ENCODE results near the gene ARHGAP31. TPM values are rescaled to one million over a fixed set of nuclear protein-coding genes. Genes with fewer than 3 reads are reported as not detected.

ARHGAP31 gene
- polyA plus RNA-seq, 3 donors = 10.6 to 14.4 (median 14.2) TPM

- no peak for DNase-seq (ENCODE audit: extremely low read depth in 1 of 11, low read depth in 9 of 11, low spot score in 4 of 11)
These were observed 109.0 kb downstream of the ARHGAP31 start for GRCh38 chr3:119403201-119403600.

GRCh38 chr3:119405315-119405714 is 111.1 kb downstream of the ARHGAP31 start:
- DNase-seq (ENCODE audit: extremely low read depth in 1 of 11, low read depth in 9 of 11, low spot score in 4 of 11) = no peak

- no peak for DNase-seq (ENCODE audit: extremely low read depth in 1 of 11, low read depth in 9 of 11, low spot score in 4 of 11)
These were observed 114.2 kb downstream of the ARHGAP31 start for GRCh38 chr3:119408243-119408950.

GRCh38 chr3:119409844-119410243 is 115.7 kb downstream of the ARHGAP31 start:
- DNase-seq (ENCODE audit: extremely low read depth in 1 of 11, low read depth in 9 of 11, low spot score in 4 of 11) = no peak

GRCh38 chr3:119413603-119414280 is 119.6 kb downstream of the ARHGAP31 start:
- DNase-seq (ENCODE audit: extremely low read depth in 1 of 11, low read depth in 9 of 11, low spot score in 4 of 11) = no peak

GRCh38 chr3:119416873-119417272 is 122.7 kb downstream of the ARHGAP31 start:
- no peak for DNase-seq (ENCODE audit: extremely low read depth in 1 of 11, low read depth in 9 of 11, low spot score in 4 of 11)

GRCh38 chr3:119417771-119418512 is 123.8 kb downstream of the ARHGAP31 start:
- DNase-seq (ENCODE audit: extremely low read depth in 1 of 11, low read depth in 9 of 11, low spot score in 4 of 11) = no peak

- DNase-seq (ENCODE audit: extremely low read depth in 1 of 11, low read depth in 9 of 11, low spot score in 4 of 11) = no peak
These were observed 124.5 kb downstream of the ARHGAP31 start for GRCh38 chr3:119418641-119419040.

- no peak for DNase-seq (ENCODE audit: extremely low read depth in 1 of 11, low read depth in 9 of 11, low spot score in 4 of 11)
These were observed 126.0 kb downstream of the ARHGAP31 start for GRCh38 chr3:119420196-119420595.

GRCh38 chr3:119427669-119428068 is 133.5 kb downstream of the ARHGAP31 start:
- DNase-seq (ENCODE audit: extremely low read depth in 1 of 11, low read depth in 9 of 11, low spot score in 4 of 11) = peak in 5 of 11 donors; percentile 3 to 12 (median 8)

GRCh38 chr3:119428538-119428937 is 134.4 kb downstream of the ARHGAP31 start:
- no peak for DNase-seq (ENCODE audit: extremely low read depth in 1 of 11, low read depth in 9 of 11, low spot score in 4 of 11)

GRCh38 chr3:119433613-119434325 is 139.6 kb downstream of the ARHGAP31 start:
- no peak for DNase-seq (ENCODE audit: extremely low read depth in 1 of 11, low read depth in 9 of 11, low spot score in 4 of 11)

GRCh38 chr3:119434703-119435102 is 140.5 kb downstream of the ARHGAP31 start:
- DNase-seq (ENCODE audit: extremely low read depth in 1 of 11, low read depth in 9 of 11, low spot score in 4 of 11) = no peak

- no peak for DNase-seq (ENCODE audit: extremely low read depth in 1 of 11, low read depth in 9 of 11, low spot score in 4 of 11)
These were observed 142.8 kb downstream of the ARHGAP31 start for GRCh38 chr3:119436977-119437376.

- no peak for DNase-seq (ENCODE audit: extremely low read depth in 1 of 11, low read depth in 9 of 11, low spot score in 4 of 11)
These were observed 143.6 kb downstream of the ARHGAP31 start for GRCh38 chr3:119437691-119438258.

GRCh38 chr3:119443179-119443578 is 149.0 kb downstream of the ARHGAP31 start:
- no peak for DNase-seq (ENCODE audit: extremely low read depth in 1 of 11, low read depth in 9 of 11, low spot score in 4 of 11)

GRCh38 chr3:119444590-119444989 is 150.4 kb downstream of the ARHGAP31 start:
- DNase-seq (ENCODE audit: extremely low read depth in 1 of 11, low read depth in 9 of 11, low spot score in 4 of 11) = no peak

- no peak for DNase-seq (ENCODE audit: extremely low read depth in 1 of 11, low read depth in 9 of 11, low spot score in 4 of 11)
These were observed 159.6 kb downstream of the ARHGAP31 start for GRCh38 chr3:119453822-119454221.

- DNase-seq (ENCODE audit: extremely low read depth in 1 of 11, low read depth in 9 of 11, low spot score in 4 of 11) = no peak
These were observed 162.3 kb downstream of the ARHGAP31 start for GRCh38 chr3:119456469-119456868.

All from renal cortex interstitium (tissue), 11 donors.